Adrenal gland (tissue), 12 donors: ENCODE measurements around the gene TOP2B. TPM values are rescaled to one million over a fixed set of nuclear protein-coding genes. Genes with fewer than 3 reads are reported as not detected.
A peak's percentile ranks its signal among the peaks of the same experiment; 100 is the strongest.

Source experiments
- DNase-seq, 7 donors: peaks; one replicate each; pipeline ENCODE4 v3.0.0-alpha.2; 2019 to 2020
- H3K27ac ChIP-seq, 5 donors: fragments of 200-600 bp; sonication (generic) in 4 of 5; 1 replicate in 3 of 5; 2 replicates in 2 of 5; pipeline versions ENCODE4 v1.5.1 to v1.8.0; 2016 to 2020; ENCODE audit warnings: mild to moderate bottlenecking in 1 of 5
- H3K27me3 ChIP-seq: fragments of 200-600 bp; 2 replicates; pipeline ENCODE4 v1.8.0; 2021
- H3K36me3 ChIP-seq, 2 donors: fragments of 200-600 bp; replicated peaks in 1 of 2; 1 replicate in 1 of 2; 2 replicates in 1 of 2; pipeline versions ENCODE4 v1.5.1 to v1.8.0; 2018 to 2022
- H3K4me1 ChIP-seq, 2 donors: fragments of 200-600 bp; replicated peaks in 1 of 2; 1 replicate in 1 of 2; 2 replicates in 1 of 2; pipeline versions ENCODE4 v1.5.1 to v1.8.0; 2018 to 2021
- H3K4me3 ChIP-seq, 4 donors: fragments of 200-600 bp; sonication (generic) in 3 of 4; one replicate each; pipeline ENCODE4 v1.5.1; 2016 to 2018
- H3K9me3 ChIP-seq, 3 donors: fragments of 200-600 bp; sonication (generic) in 1 of 3; replicated peaks in 1 of 3; 1 replicate in 2 of 3; 2 replicates in 1 of 3; pipeline versions ENCODE4 v1.5.1 to v1.8.0; 2016 to 2021
- POLR2A ChIP-seq, 2 donors: fragments of 450-650 bp; IDR thresholded peaks; one replicate each; pipeline ENCODE4 v1.6.1; 2017; ENCODE audit warnings: antibody characterized with exemption in 2 of 2, mild to moderate bottlenecking in 2 of 2, moderate library complexity in 1 of 2
- WGBS, 4 donors: extraction: QIAGEN DNeasy Blood & Tissue Kit in 2 of 4; methylation state at CpG; one replicate each; pipeline versions ENCODE4 v1.1.5 to v1.1.7; 2013 to 2017; 5-methylcytosine and 5-hydroxymethylcytosine counted together
- intact Hi-C, 2 donors: fragments of 100-400 bp; cut with DNase I; formaldehyde crosslinking; loops; one replicate each; pipeline versions ENCODE4 v1.14.1 to v1.15.0; 2022 to 2023
- polyA plus RNA-seq, 3 donors: library from polyadenylated mRNA; stranded (reverse); fragments of 200-250 nt in 2 of 3; fragments of 350-450 nt in 1 of 3; fragmentation: Illumina TruSeq in 1 of 3; extraction: RNeasy Lipid Tissue Mini Kit (QIAGEN cat#74804) in 1 of 3; gene quantifications; one replicate each; pipeline ENCODE4 v1.2.3, GENCODE V29; 2013 to 2014
- total RNA-seq, 9 donors: library from RNA; depleted of rRNA in 4 of 9; stranded (reverse); fragments of >200 nt in 4 of 9; fragments of 120-200 nt in 1 of 9; fragmentation: NEBNext Ultra II Directional in 1 of 9; extraction: Animal tissue kit (Norgen Biotek cat#: 25700) in 1 of 9; gene quantifications; one replicate each; pipeline versions ENCODE4 v1.1.0 to v1.2.4, GENCODE V29; 2013 to 2023
- TF ChIP-seq, protein P1 (sequence below), 6 experiments: fragments of 450-650 bp in 4 of 6; fragments of 200-600 bp in 2 of 6; sonication (generic) in 1 of 6; IDR thresholded peaks; 1 replicate in 5 of 6; 2 replicates in 1 of 6; pipeline versions ENCODE4 v1.5.1 to v1.8.0; 2016 to 2021; ENCODE audit warnings: antibody characterized with exemption in 6 of 6, mild to moderate bottlenecking in 2 of 6, moderate library complexity in 1 of 6
- donor health status: healthy with polysubstance abuse.
- donor health status: Bipolar disorder and iron deficiency.
- donor health status: DM: yes; HTN: yes; CAD: no.
- donor health status: DM: no; HTN: no; CAD: no.
- donor health status: DM: no; HTN: no; CAD: no.
- donor health status: DM: yes; HTN: yes; CAD: no.

Gene TOP2B
- total and polyA plus RNA-seq, 12 donors = 33.7 to 108 (median 73.5) TPM

DNA sequence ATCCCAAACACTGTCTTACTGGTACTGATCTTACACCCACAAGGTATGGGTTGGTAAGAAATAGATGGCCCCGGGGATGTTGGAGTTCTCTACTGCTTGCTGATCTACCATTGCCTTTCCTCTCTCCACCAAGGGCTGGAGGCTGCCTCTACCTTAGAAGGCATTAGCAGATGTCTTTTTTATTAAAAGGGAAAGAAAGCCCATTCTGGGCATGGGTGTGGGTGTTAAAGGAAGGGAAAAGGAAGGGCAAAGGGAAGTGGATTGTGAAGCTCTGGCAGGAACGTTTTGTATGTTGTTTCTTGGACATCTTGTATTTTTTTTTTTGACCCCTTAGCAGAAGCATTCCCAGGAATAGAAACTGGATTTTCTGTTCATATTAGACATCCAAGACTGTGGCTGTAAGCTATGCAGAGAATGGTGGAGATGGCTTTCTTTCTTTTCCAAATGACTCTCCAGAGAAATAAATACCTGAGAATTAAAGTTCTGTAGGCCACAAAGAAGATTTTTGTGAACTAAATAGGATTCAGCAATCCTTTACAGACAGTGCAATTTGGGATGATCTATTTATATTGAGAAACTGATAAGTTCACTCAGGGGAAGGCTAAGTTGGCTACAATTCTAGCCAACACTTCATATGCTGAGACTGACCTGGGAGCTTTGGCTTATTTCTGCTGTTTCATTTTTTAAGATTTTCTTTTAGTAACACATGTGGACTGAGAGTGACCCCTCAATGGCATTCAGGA lies 108.8 kb downstream of the TOP2B start:
- TF ChIP-seq POLR2A (IDR thresholded peaks at IDR 0.05) = no peak
- TF ChIP-seq, protein P1, sequence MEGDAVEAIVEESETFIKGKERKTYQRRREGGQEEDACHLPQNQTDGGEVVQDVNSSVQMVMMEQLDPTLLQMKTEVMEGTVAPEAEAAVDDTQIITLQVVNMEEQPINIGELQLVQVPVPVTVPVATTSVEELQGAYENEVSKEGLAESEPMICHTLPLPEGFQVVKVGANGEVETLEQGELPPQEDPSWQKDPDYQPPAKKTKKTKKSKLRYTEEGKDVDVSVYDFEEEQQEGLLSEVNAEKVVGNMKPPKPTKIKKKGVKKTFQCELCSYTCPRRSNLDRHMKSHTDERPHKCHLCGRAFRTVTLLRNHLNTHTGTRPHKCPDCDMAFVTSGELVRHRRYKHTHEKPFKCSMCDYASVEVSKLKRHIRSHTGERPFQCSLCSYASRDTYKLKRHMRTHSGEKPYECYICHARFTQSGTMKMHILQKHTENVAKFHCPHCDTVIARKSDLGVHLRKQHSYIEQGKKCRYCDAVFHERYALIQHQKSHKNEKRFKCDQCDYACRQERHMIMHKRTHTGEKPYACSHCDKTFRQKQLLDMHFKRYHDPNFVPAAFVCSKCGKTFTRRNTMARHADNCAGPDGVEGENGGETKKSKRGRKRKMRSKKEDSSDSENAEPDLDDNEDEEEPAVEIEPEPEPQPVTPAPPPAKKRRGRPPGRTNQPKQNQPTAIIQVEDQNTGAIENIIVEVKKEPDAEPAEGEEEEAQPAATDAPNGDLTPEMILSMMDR (IDR thresholded peaks at IDR 0.05) = no peak
- Histone ChIP-seq H3K36me3 (no peaks in the 10 kb centered on the region), H3K9me3 (no peaks in the 10 kb centered on the region), H3K27ac (peak overlapping the region in 1 of 5 donors; percentile 26), H3K27me3 (no peaks in the 10 kb centered on the region), H3K4me1 (peaks cover 3 to 26% of the 10 kb centered on the region in 2 donors), H3K4me3 (no peak overlapping the region)
- intact Hi-C loops = no loop called here
- 43 to 51% (median 46%) methylated on average over 2 of the region's 2 CpGs for whole genome bisulfite sequencing, 4 donors
- DNase-seq = no peak

DNA sequence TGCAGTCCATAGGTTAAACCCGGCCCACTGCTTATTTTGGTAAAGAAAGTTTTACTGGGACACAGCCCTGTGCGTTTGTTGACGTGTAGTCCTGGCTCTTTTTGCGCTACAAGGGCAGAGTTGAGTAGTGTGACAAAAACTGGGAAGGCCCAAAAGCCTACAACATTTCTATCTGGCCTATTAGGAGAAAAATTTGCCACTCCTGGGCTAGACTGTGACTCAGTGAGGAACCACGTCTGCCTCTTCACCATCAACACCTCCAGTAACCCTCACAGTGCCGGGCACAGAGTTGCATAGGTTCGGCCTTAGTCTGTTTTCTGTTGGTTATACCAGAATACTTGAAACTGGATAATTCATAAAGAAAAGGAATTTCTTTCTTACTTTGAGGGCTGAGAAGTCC lies 110.3 kb downstream of the TOP2B start:
- DNase-seq = no peak
- Histone ChIP-seq H3K4me3 (no peak overlapping the region), H3K4me1 (peaks cover 3 to 26% of the 10 kb centered on the region in 2 donors), H3K36me3 (no peaks in the 10 kb centered on the region), H3K9me3 (no peaks in the 10 kb centered on the region), H3K27me3 (no peaks in the 10 kb centered on the region), H3K27ac (no peak overlapping the region)
- intact Hi-C loops = no loop called here
- TF ChIP-seq, protein P1 (IDR thresholded peaks at IDR 0.05) = no peak
- no peak for TF ChIP-seq POLR2A (IDR thresholded peaks at IDR 0.05)
- 79 to 90% (median 84%) methylated on average over 7 of the region's 7 CpGs for WGBS, 4 donors

DNA sequence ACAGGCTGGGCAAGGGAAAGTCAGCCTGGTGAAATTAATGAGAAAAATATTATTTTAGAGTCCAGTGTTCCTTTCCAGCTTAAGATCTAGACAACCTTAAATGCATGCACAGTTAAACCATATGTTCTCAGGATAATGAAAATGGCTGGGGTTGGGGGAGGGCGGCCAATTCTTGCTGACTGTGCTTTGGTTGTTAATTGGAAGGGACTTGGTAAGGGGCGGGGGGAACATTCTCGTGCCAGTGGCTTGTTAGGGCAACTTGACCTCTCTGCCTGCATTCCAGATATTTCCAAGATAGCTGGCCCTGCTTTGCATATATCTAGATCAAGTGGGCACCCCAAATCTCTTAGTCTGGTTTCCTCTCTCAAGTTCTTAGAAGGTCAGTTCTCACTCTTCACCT lies 112.5 kb downstream of the TOP2B start:
- no peaks in the 10 kb centered on the region for H3K36me3 ChIP-seq
- no peak overlapping the region for H3K4me3 ChIP-seq
- WGBS, 4 donors = 66 to 86% (median 83%) methylated on average over 3 of the region's 3 CpGs
- no peak for DNase-seq
- no peaks in the 10 kb centered on the region for H3K9me3 ChIP-seq
- no peak overlapping the region for H3K27ac ChIP-seq
- no peaks in the 10 kb centered on the region for H3K27me3 ChIP-seq
- H3K4me1 ChIP-seq = peaks cover 3 to 35% of the 10 kb centered on the region in 2 donors
- TF ChIP-seq POLR2A (IDR thresholded peaks at IDR 0.05) = no peak
- TF ChIP-seq, protein P1 (IDR thresholded peaks at IDR 0.05) = no peak
- intact Hi-C loops = no loop called here

DNA sequence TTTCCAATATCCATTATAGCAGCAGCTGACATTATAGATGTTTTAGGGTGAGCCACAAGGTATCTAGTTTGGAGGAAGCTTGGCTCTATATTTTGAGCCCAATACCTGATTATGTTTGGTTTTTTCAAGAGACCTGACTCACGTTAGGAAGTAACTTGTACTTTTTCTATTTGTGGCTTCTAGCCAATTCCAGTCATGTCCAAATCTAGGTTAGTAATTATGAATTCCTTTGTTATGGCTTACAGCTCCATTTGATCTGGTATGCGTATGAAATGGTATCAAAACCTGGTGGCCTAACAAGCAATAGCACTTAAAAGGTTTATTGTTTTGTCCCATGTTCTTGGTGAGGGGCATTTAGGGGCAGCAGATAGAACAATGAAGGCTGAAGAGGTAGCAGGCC lies 115.9 kb downstream of the TOP2B start:
- TF ChIP-seq, protein P1 (IDR thresholded peaks at IDR 0.05) = no peak
- TF ChIP-seq POLR2A (IDR thresholded peaks at IDR 0.05) = no peak
- Histone ChIP-seq H3K36me3 (no peaks in the 10 kb centered on the region), H3K27me3 (no peaks in the 10 kb centered on the region), H3K27ac (no peak overlapping the region), H3K9me3 (no peaks in the 10 kb centered on the region), H3K4me1 (peaks cover 0 to 13% of the 10 kb centered on the region in 2 donors), H3K4me3 (no peak overlapping the region)
- WGBS, 4 donors = 44 to 53% (median 47%) methylated on average over 2 of the region's 2 CpGs
- intact Hi-C loops = no loop called here
- DNase-seq = no peak
